Thoracic aorta (tissue), 2 donors: Measurements from ENCODE around the gene EPHB2. TPM values are rescaled to one million over a fixed set of nuclear protein-coding genes. Genes with fewer than 3 reads are reported as not detected.

Experiments used
- ATAC-seq: fragments of 150-250 bp; one replicate; pipeline ENCODE4 v1.8.0; 2017; ENCODE audit warnings: low read depth; ENCODE audit not compliant: insufficient number of reproducible peaks, low FRiP score
- DNase-seq: peaks from one replicate; pipeline ENCODE4 v3.0.0-alpha.2; 2020; ENCODE audit warnings: low spot score
- H3K27ac ChIP-seq, 2 donors: fragments of 200-600 bp; sonication (generic); 1 replicate in 1 of 2; 2 replicates in 1 of 2; pipeline ENCODE4 v1.5.1; 2016; ENCODE audit warnings: mild to moderate bottlenecking in 2 of 2, moderate library complexity in 2 of 2
- H3K27me3 ChIP-seq: fragments of 200-600 bp; sonication (generic); replicated peaks from 2 replicates; pipeline ENCODE4 v1.6.0; 2016; ENCODE audit warnings: mild to moderate bottlenecking; ENCODE audit not compliant: insufficient read depth
- H3K36me3 ChIP-seq: fragments of 200-600 bp; sonication (generic); one replicate; pipeline ENCODE4 v1.5.1; 2016
- H3K4me1 ChIP-seq, 2 donors: fragments of 200-600 bp; sonication (generic); 1 replicate in 1 of 2; 2 replicates in 1 of 2; pipeline versions ENCODE4 v1.5.1 to v1.6.0; 2016; ENCODE audit warnings: low read depth in 2 of 2, mild to moderate bottlenecking in 1 of 2; ENCODE audit not compliant: control insufficient read depth in 1 of 2
- H3K4me3 ChIP-seq: fragments of 200-600 bp; sonication (generic); 2 replicates; pipeline ENCODE4 v1.5.1; 2016; ENCODE audit warnings: mild to moderate bottlenecking
- H3K9me3 ChIP-seq: fragments of 200-600 bp; sonication (generic); 2 replicates; pipeline ENCODE4 v1.5.1; 2016
- CTCF ChIP-seq: fragments of 200-600 bp; sonication (generic); IDR thresholded peaks from one replicate; pipeline ENCODE4 v1.5.1; 2019; ENCODE audit warnings: antibody characterized with exemption
- total RNA-seq, 2 donors: library from RNA; depleted of rRNA; stranded (reverse); fragments of >200 nt; gene quantifications; one replicate each; pipeline versions ENCODE4 v1.1.0 to v1.2.3, GENCODE V29; 2016

The EPHB2 gene
- total RNA-seq, 2 donors from 2014 or later, result 9.3 to 10.0 TPM

GRCh38 chr1:22877980-22878379, 167.3 kb downstream of the EPHB2 start:
- DNase-seq (no peak), ATAC-seq (no peak)
- no peaks in the 10 kb centered on the region for H3K36me3 ChIP-seq
- no peaks in the 10 kb centered on the region for H3K9me3 ChIP-seq
- no peak overlapping the region for H3K27ac ChIP-seq
- H3K4me3 ChIP-seq, result no peak overlapping the region
- no peak for TF ChIP-seq CTCF
- no peaks in the 10 kb centered on the region for H3K4me1 ChIP-seq
- no peaks in the 10 kb centered on the region for H3K27me3 ChIP-seq

- TF ChIP-seq CTCF, result no peak
- no peak for DNase-seq
- no peaks in the 10 kb centered on the region for H3K27me3 ChIP-seq
Observed at GRCh38 chr1:22878626-22879025, 168.0 kb downstream of the EPHB2 start.

GRCh38 chr1:22879445-22879844, 168.8 kb downstream of the EPHB2 start:
- H3K27me3 ChIP-seq, result no peaks in the 10 kb centered on the region
- H3K4me3 ChIP-seq, result no peak overlapping the region
- TF ChIP-seq CTCF, result no peak

More at GRCh38 chr1:22878626-22879025, 168.0 kb downstream of the EPHB2 start:
- Histone ChIP-seq H3K4me3 (no peak overlapping the region), H3K9me3 (no peaks in the 10 kb centered on the region), H3K4me1 (no peaks in the 10 kb centered on the region), H3K27ac (no peak overlapping the region), H3K36me3 (no peaks in the 10 kb centered on the region)
- ATAC-seq, result no peak

GRCh38 chr1:22880174-22880601, 169.5 kb downstream of the EPHB2 start:
- Histone ChIP-seq H3K4me3 (no peak overlapping the region), H3K36me3 (no peaks in the 10 kb centered on the region), H3K27ac (no peak overlapping the region), H3K27me3 (no peaks in the 10 kb centered on the region), H3K4me1 (no peaks in the 10 kb centered on the region), H3K9me3 (no peaks in the 10 kb centered on the region)
- DNase-seq, result no peak
- no peak for TF ChIP-seq CTCF
- no peak for ATAC-seq

More at GRCh38 chr1:22879445-22879844, 168.8 kb downstream of the EPHB2 start:
- Histone ChIP-seq H3K36me3 (no peaks in the 10 kb centered on the region), H3K9me3 (no peaks in the 10 kb centered on the region), H3K27ac (no peak overlapping the region), H3K4me1 (no peaks in the 10 kb centered on the region)
- no peak for DNase-seq
- no peak for ATAC-seq

GRCh38 chr1:22883406-22883805, 172.8 kb downstream of the EPHB2 start:
- Histone ChIP-seq H3K4me1 (no peaks in the 10 kb centered on the region), H3K27me3 (no peaks in the 10 kb centered on the region), H3K36me3 (no peaks in the 10 kb centered on the region), H3K4me3 (no peak overlapping the region), H3K9me3 (no peaks in the 10 kb centered on the region), H3K27ac (no peak overlapping the region)
- no peak for ATAC-seq
- DNase-seq, result no peak
- TF ChIP-seq CTCF, result no peak
